COLO668 (cell line): ENCODE data around the gene AHCY.
A peak's percentile ranks its signal among the peaks of the same experiment; 100 is the strongest.
"Not testable (repeated sequence)": the region's sequence is repeated elsewhere in the genome, so short reads cannot be mapped to it uniquely, and the experiment has no call there.

Experiments used
- DNase-seq: peaks from one replicate; lab custom pipeline; 2025; ENCODE audit not compliant: unreplicated experiment; lab: John Stamatoyannopoulos, UW

Gene AHCY

GRCh38 chr20:34302723-34303533 lies at the start of gene AHCY:
AHCY (minus strand) TSS chr20:34303355; CDS start chr20:34303270, 85 bp downstream.
- peak; percentile 99 for DNase-seq

- DNase-seq, result no peak
Observed at GRCh38 chr20:34350095-34350494, 46.9 kb upstream of the AHCY start.

GRCh38 chr20:34347571-34347970 lies 44.4 kb upstream of the AHCY start:
- no peak for DNase-seq

GRCh38 chr20:34346533-34346865 lies 43.3 kb upstream of the AHCY start:
- DNase-seq, result not testable (repeated sequence)

- not testable (repeated sequence) for DNase-seq
Observed at GRCh38 chr20:34345839-34346532, 42.8 kb upstream of the AHCY start.

- DNase-seq, result peak; percentile 14
Observed at GRCh38 chr20:34345402-34345736, 42.2 kb upstream of the AHCY start.

GRCh38 chr20:34344238-34344637 lies 41.1 kb upstream of the AHCY start:
- no peak for DNase-seq

GRCh38 chr20:34343458-34344211 lies 40.5 kb upstream of the AHCY start:
- no peak for DNase-seq

- DNase-seq, result not testable (repeated sequence)
Observed at GRCh38 chr20:34341199-34341598, 38.0 kb upstream of the AHCY start.

GRCh38 chr20:34340726-34341125 lies 37.6 kb upstream of the AHCY start:
- DNase-seq, result not testable (repeated sequence)

- DNase-seq, result no peak
Observed at GRCh38 chr20:34337982-34338726, 35.0 kb upstream of the AHCY start.

- DNase-seq, result no peak
Observed at GRCh38 chr20:34337544-34337943, 34.4 kb upstream of the AHCY start.

- no peak for DNase-seq
Observed at GRCh38 chr20:34334654-34335407, 31.7 kb upstream of the AHCY start.

GRCh38 chr20:34333786-34334185 lies 30.6 kb upstream of the AHCY start:
- DNase-seq, result no peak

- DNase-seq, result no peak
Observed at GRCh38 chr20:34332262-34332920, 29.2 kb upstream of the AHCY start.

- DNase-seq, result no peak
Observed at GRCh38 chr20:34331838-34332237, 28.7 kb upstream of the AHCY start.

GRCh38 chr20:34330861-34331544 lies 27.8 kb upstream of the AHCY start:
- not testable (repeated sequence) for DNase-seq

GRCh38 chr20:34328928-34329677 lies 25.9 kb upstream of the AHCY start:
- DNase-seq, result no peak

- not testable (repeated sequence) for DNase-seq
Observed at GRCh38 chr20:34328207-34328606, 25.1 kb upstream of the AHCY start.
